Measurements from ENCODE around the gene ETV2. TPM values are rescaled to one million over a fixed set of nuclear protein-coding genes. Genes with fewer than 3 reads are reported as not detected.
"Not testable (repeated sequence)": the region's sequence is repeated elsewhere in the genome, so short reads cannot be mapped to it uniquely, and the experiment has no call there.

Gene ETV2
- polyA plus RNA-seq, 1 experiment: 0.54 TPM

DNA sequence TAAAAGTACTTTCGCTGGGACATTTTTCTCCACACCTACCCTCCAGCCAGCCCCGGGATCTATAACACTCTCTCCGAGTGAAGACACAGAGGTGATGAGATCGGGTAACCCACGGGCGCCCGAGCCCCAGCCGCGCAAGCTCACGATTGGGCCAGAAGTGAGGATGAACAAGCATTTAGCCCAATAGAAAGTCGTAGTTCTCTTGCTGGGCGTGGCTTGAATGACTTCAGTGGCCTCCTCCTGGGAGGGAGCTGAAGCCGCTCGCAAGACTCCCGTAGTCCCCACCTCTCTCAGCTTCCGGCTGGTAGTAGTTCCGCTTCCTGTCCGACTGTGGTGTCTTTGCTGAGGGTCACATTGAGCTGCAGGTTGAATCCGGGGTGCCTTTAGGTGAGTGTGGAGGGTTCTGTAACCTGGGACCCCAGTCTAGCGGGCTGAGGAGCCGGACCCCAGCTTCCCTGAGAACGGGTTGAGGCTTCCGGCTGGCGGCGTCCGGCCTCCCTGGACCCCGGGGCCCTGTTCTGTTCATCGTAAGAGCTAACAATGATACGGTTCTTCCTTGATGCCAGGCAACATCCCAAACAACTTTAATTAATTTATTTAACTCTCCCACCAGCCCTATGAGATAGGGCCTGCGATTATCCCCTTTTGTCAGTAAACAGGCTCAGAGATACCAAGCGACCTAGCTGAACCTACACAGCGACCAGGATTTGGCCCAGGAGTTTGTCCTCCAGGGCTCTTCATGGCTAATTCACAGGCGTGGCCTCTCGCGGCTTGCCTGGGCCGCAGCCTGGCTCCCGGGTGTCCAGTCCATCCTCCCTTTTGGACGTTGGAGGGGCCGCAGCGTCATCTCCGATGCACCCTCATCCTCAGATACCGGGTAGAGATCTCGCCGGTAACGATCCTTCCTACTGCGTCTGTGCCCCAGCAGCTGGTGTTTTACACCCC lies 6.7 kb downstream of the ETV2 start, which contains the start of gene COX6B1:
TSS of gene COX6B1 (plus strand) at position 307 of the 945 bp plus-strand sequence. CDS start 2,921 bp downstream, outside the sequence.
- TF ChIP-seq, protein P1, sequence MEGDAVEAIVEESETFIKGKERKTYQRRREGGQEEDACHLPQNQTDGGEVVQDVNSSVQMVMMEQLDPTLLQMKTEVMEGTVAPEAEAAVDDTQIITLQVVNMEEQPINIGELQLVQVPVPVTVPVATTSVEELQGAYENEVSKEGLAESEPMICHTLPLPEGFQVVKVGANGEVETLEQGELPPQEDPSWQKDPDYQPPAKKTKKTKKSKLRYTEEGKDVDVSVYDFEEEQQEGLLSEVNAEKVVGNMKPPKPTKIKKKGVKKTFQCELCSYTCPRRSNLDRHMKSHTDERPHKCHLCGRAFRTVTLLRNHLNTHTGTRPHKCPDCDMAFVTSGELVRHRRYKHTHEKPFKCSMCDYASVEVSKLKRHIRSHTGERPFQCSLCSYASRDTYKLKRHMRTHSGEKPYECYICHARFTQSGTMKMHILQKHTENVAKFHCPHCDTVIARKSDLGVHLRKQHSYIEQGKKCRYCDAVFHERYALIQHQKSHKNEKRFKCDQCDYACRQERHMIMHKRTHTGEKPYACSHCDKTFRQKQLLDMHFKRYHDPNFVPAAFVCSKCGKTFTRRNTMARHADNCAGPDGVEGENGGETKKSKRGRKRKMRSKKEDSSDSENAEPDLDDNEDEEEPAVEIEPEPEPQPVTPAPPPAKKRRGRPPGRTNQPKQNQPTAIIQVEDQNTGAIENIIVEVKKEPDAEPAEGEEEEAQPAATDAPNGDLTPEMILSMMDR (IDR thresholded peaks at IDR 0.05; ENCODE audit: insufficient read depth, low read depth, low read length): no peak
- ChIA-PET CTCF (interaction anchor here (0.6 to 1.3 kb wide), 4 partner anchors 9 to 129 kb away, joined by 3 read pairs; no protein-coding TSS in a partner anchor), POLR2A (interaction anchor here (0.5 to 0.6 kb wide), 3 partner anchors 15 to 23 kb away, joined by 3 to 6 read pairs (median 4); no protein-coding TSS in a partner anchor)
- H3K27me3 ChIP-seq (ENCODE audit: control insufficient read depth, insufficient read depth, low read length): no peaks in the 10 kb centered on the region
- H3K4me3 ChIP-seq (ENCODE audit: low read depth, low read length): peak within 1 kb of the TSS; percentile 70
- H3K36me3 ChIP-seq (ENCODE audit: control insufficient read depth, insufficient read depth, low read length): peaks cover 4% of the 10 kb centered on the region; the same call in 1 of the 2 replicates
- peak; percentile 93 for DNase-seq (ENCODE audit: low read depth)

DNA sequence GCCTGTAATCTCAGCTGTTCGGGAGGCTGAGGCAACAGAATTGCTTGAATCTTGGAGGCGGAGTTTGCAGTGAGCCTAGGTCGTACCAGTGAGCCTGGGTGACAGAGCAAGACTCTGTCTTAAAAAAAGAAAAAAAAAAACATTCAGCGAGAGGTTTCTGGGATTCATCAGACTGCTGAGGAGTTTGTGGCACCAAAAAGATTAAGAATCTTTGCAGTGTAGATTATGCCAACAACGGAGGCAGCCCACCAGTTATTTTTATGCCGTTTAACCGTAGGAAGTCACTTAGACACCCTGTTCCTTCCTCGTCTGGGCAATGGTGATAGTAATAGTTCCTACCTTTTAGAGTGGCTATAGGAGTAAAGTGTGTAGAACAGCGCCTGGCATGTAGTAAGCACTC lies 9.0 kb downstream of the ETV2 start:
- Histone ChIP-seq H3K36me3 (ENCODE audit: control insufficient read depth, insufficient read depth, low read length) (peaks cover 11% of the 10 kb centered on the region), H3K4me3 (ENCODE audit: low read depth, low read length) (no peak overlapping the region), H3K27me3 (ENCODE audit: control insufficient read depth, insufficient read depth, low read length) (no peaks in the 10 kb centered on the region)
- CTCF ChIA-PET: no interaction called here
- TF ChIP-seq, protein P1 (IDR thresholded peaks at IDR 0.05; ENCODE audit: insufficient read depth, low read depth, low read length): no peak
- POLR2A ChIA-PET: no interaction called here
- no peak for DNase-seq (ENCODE audit: low read depth)

DNA sequence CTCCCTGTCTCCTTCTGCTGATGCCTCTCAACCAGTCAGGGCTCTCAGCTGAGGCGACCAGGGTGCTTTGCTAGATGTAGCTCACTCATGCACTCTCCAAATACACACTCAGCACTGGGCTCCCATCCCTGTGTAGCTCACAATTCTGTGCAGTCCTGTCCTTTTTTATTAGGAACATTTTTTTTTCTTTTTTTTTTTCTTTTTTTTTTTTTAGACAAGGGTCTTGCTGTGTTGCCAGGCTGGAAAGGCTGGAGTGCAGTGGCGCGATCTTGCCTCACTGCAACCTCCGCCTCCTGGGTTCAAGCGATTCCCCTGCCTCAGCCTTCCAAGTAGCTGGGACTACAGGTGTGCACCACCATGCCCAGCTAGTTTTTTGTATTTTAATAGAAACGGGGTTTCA lies 13.3 kb downstream of the ETV2 start:
- DNase-seq (ENCODE audit: low read depth); POLR2A ChIA-PET; H3K27me3 ChIP-seq (ENCODE audit: control insufficient read depth, insufficient read depth, low read length); H3K4me3 ChIP-seq (ENCODE audit: low read depth, low read length): not testable (repeated sequence)
- CTCF ChIA-PET: interaction anchor here (1.1 kb wide), 1 partner anchor 15 kb away, joined by 3 read pairs; no protein-coding TSS in a partner anchor
- peaks cover 16% of the 10 kb centered on the region for H3K36me3 ChIP-seq (ENCODE audit: control insufficient read depth, insufficient read depth, low read length)

DNA sequence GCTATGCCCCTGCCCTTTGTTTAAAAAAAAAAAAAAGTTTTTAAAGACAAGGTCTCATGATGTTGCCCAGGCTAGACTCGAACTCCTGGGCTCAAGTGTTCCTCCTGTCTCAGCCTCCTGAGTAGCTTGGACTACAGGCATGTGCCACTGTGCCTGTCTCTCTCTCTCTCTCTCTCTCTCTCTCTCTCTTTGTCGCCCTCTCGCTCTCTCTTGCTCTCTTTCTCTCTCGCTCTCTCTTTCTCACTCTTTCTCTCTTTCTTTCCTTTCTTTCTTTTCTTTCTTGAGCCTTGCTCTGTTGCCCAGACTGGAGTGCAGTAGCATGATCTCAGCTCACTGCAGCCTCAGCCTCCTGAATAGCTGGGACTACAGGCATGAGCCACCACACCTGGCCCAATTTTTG lies 14.1 kb downstream of the ETV2 start:
- no peak overlapping the region for H3K4me3 ChIP-seq (ENCODE audit: low read depth, low read length)
- POLR2A ChIA-PET: no interaction called here
- CTCF ChIA-PET: interaction anchor here (0.6 to 0.7 kb wide), 4 partner anchors 46 to 299 kb away, joined by 3 to 4 read pairs (median 4); no protein-coding TSS in a partner anchor
- no peak for DNase-seq (ENCODE audit: low read depth)
- TF ChIP-seq, protein P1 (IDR thresholded peaks at IDR 0.05; ENCODE audit: insufficient read depth, low read depth, low read length): no peak
- no peaks in the 10 kb centered on the region for H3K27me3 ChIP-seq (ENCODE audit: control insufficient read depth, insufficient read depth, low read length)
- peaks cover 16% of the 10 kb centered on the region for H3K36me3 ChIP-seq (ENCODE audit: control insufficient read depth, insufficient read depth, low read length)

DNA sequence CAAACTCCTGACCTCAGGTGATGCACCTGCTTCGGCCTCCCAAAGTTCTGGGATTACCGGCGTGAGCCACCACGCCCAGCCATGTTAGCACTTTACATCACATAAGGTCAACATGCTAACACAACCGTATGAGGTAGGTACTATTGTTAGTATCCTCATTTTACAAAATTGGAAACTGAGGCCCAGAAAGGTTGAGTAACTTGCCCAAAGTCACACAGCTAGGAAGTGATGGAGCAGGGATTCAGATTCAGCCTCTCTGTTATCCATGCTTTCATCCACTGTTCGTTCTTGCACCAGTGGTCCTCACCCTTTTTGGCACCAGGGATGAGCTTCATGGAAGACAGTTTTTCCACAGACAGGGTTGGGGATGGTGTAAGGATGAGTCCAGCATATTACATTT lies 15.2 kb downstream of the ETV2 start:
- H3K36me3 ChIP-seq (ENCODE audit: control insufficient read depth, insufficient read depth, low read length): peaks cover 14% of the 10 kb centered on the region
- H3K27me3 ChIP-seq (ENCODE audit: control insufficient read depth, insufficient read depth, low read length): no peaks in the 10 kb centered on the region
- TF ChIP-seq, protein P1 (IDR thresholded peaks at IDR 0.05; ENCODE audit: insufficient read depth, low read depth, low read length): no peak
- no peak overlapping the region for H3K4me3 ChIP-seq (ENCODE audit: low read depth, low read length)
- no peak for DNase-seq (ENCODE audit: low read depth)
- ChIA-PET CTCF (interaction anchor here (0.9 kb wide), 1 partner anchor 8 kb away, joined by 3 read pairs; no protein-coding TSS in a partner anchor), POLR2A (no interaction called here)

Data from BJ (cell line).